Endodermal cell (in vitro differentiated cells): ENCODE results near the gene HELB. TPM values are rescaled to one million over a fixed set of nuclear protein-coding genes. Genes with fewer than 3 reads are reported as not detected.

Source experiments
- DNase-seq: peaks from one replicate; pipeline ENCODE4 v3.0.0-alpha.2; 2017
- H3K27ac ChIP-seq: 2 replicates; pipeline ENCODE4 v1.5.1; 2013; ENCODE audit warnings: mild to moderate bottlenecking, low read depth, low read length, moderate library complexity
- H3K27me3 ChIP-seq: 2 replicates; pipeline ENCODE4 v1.6.1; 2013; ENCODE audit warnings: mild to moderate bottlenecking, low read length, moderate library complexity; ENCODE audit not compliant: insufficient read depth, control insufficient read depth, poor library complexity, severe bottlenecking
- H3K36me3 ChIP-seq: 2 replicates; pipeline ENCODE4 v1.7.0; 2013; ENCODE audit warnings: mild to moderate bottlenecking, low read length, moderate library complexity; ENCODE audit not compliant: control insufficient read depth, insufficient read depth
- H3K4me1 ChIP-seq: one replicate; pipeline ENCODE4 v1.7.0; 2013; ENCODE audit warnings: low read length; ENCODE audit not compliant: control insufficient read depth, insufficient read depth
- H3K4me3 ChIP-seq: 2 replicates; pipeline ENCODE4 v1.5.1; 2013; ENCODE audit warnings: mild to moderate bottlenecking, low read length, moderate library complexity
- H3K9ac ChIP-seq: 2 replicates; pipeline ENCODE4 v1.6.1; 2013; ENCODE audit warnings: mild to moderate bottlenecking, low read length, moderate library complexity; ENCODE audit not compliant: poor library complexity, severe bottlenecking; ENCODE audit errors: extremely low read depth
- H3K9me3 ChIP-seq: 2 replicates; pipeline ENCODE4 v1.6.1; 2013; ENCODE audit warnings: mild to moderate bottlenecking, low read length, moderate library complexity; ENCODE audit not compliant: control insufficient read depth
- H3K27ac Mint-ChIP-seq: 2 replicates; pipeline ENCODE4 v1.8.0; 2020; ENCODE audit warnings: mixed read lengths
- H3K27me3 Mint-ChIP-seq: 2 replicates; pipeline ENCODE4 v1.8.0; 2021; ENCODE audit warnings: mild to moderate bottlenecking, mixed read lengths; ENCODE audit not compliant: insufficient read depth
- H3K36me3 Mint-ChIP-seq: 2 replicates; pipeline ENCODE4 v1.8.0; 2020; ENCODE audit warnings: low read depth, mixed read lengths
- H3K4me1 Mint-ChIP-seq: 2 replicates; pipeline ENCODE4 v1.8.0; 2020; ENCODE audit warnings: mixed read lengths
- H3K4me3 Mint-ChIP-seq: 2 replicates; pipeline ENCODE4 v1.8.0; 2020; ENCODE audit warnings: mild to moderate bottlenecking, moderate library complexity, mixed read lengths
- H3K9me3 Mint-ChIP-seq: 2 replicates; pipeline ENCODE4 v1.8.0; 2020; ENCODE audit warnings: mild to moderate bottlenecking, mixed read lengths
- WGBS, 2 experiments: methylation state at CpG; one replicate each; pipeline versions ENCODE4 v1.1.5 to v1.1.7; 2013; ENCODE audit warnings: missing lambda C conversion rate in 2 of 2, mixed read lengths in 1 of 2; ENCODE audit not compliant: insufficient coverage in 1 of 2, insufficient read length in 1 of 2; 5-methylcytosine and 5-hydroxymethylcytosine counted together
- total RNA-seq, 2 donors: library from RNA; stranded (reverse); fragmentation: NEBNext Ultra II Directional in 1 of 2; extraction: Animal tissue kit (Norgen Biotek cat#: 25700) in 1 of 2; gene quantifications; 2 replicates in 1 of 2; 3 replicates in 1 of 2; pipeline ENCODE4 v1.2.1, GENCODE V29; 2021
- TF ChIP-seq, protein P1 (sequence below): fragments of 200-600 bp; sonication (generic); conservative IDR thresholded peaks from 2 replicates; pipeline ENCODE4 v1.5.0; 2021; ENCODE audit warnings: antibody characterized with exemption, mild to moderate bottlenecking

The HELB gene
- total RNA-seq, 2 donors from 2014 or later = 6.2 to 11.0 TPM

DNA sequence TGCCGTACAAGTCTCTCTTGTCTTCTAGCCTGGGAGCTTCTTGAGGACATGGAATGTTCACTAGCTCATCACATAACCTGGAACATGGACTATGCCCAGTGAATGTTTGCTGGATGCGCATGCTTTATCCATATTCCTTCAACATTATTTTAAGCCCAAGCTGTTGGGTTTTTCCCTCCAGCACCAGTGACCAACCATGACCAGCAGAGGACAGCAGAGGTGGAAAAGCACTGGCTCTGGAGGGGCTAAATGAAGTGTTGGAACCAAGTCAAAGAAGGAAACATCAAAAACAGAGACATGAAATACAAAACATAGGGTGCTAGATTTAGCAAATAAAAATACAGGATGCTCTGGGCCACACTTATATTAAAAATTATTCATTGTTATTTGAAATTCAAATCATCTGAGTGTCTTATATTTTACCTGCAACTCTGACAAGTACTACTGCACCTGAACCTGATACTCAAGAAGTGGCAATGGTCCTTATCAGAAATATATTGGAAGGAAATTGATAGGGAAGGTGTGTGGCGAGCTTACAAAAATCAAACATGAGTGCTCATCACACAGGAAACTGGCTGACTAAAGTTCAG lies 23.1 kb upstream of the HELB start:
- H3K9me3 Mint-ChIP-seq = peaks cover 8% of the 10 kb centered on the region
- no peaks in the 10 kb centered on the region for H3K36me3 Mint-ChIP-seq
- H3K27me3 ChIP-seq = no peaks in the 10 kb centered on the region
- H3K27me3 Mint-ChIP-seq = no peaks in the 10 kb centered on the region
- H3K4me1 ChIP-seq = peaks cover 4% of the 10 kb centered on the region
- DNase-seq = peak; percentile 80
- H3K4me3 Mint-ChIP-seq = no peak overlapping the region
- H3K4me3 ChIP-seq = no peak overlapping the region
- H3K27ac ChIP-seq = no peak overlapping the region
- H3K27ac Mint-ChIP-seq = no peak overlapping the region
- H3K9ac ChIP-seq = no peak overlapping the region
- H3K4me1 Mint-ChIP-seq = no peaks in the 10 kb centered on the region
- peaks cover 5% of the 10 kb centered on the region for H3K9me3 ChIP-seq
- TF ChIP-seq, protein P1, sequence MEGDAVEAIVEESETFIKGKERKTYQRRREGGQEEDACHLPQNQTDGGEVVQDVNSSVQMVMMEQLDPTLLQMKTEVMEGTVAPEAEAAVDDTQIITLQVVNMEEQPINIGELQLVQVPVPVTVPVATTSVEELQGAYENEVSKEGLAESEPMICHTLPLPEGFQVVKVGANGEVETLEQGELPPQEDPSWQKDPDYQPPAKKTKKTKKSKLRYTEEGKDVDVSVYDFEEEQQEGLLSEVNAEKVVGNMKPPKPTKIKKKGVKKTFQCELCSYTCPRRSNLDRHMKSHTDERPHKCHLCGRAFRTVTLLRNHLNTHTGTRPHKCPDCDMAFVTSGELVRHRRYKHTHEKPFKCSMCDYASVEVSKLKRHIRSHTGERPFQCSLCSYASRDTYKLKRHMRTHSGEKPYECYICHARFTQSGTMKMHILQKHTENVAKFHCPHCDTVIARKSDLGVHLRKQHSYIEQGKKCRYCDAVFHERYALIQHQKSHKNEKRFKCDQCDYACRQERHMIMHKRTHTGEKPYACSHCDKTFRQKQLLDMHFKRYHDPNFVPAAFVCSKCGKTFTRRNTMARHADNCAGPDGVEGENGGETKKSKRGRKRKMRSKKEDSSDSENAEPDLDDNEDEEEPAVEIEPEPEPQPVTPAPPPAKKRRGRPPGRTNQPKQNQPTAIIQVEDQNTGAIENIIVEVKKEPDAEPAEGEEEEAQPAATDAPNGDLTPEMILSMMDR = peak; percentile 81
- WGBS, 2 experiments = 60 to 64% methylated on average over 2 to 3 of the region's 3 CpGs
- H3K36me3 ChIP-seq = no peaks in the 10 kb centered on the region

DNA sequence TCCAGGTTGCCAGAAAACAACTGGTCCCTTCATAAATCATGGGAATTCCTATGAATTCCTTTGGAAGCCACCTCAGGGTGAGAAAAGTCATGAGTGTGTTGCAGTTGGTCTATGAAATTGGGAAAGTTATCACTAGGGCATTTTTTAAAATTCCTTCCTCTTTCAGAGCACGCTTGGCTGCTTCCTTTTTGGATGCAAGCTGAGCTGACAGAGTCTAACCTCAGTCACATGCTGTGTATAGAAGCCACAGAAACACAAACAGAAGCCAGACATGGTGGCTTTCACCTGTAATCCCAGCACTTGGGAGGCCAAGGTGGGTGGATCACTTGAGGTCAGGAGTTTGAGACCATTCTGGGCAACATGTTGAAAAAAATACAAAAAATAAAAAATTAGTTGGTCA lies 21.7 kb upstream of the HELB start:
- Histone ChIP-seq H3K36me3 (no peaks in the 10 kb centered on the region), H3K27me3 (no peaks in the 10 kb centered on the region), H3K9me3 (peaks cover 5% of the 10 kb centered on the region), H3K9ac (no peak overlapping the region), H3K27ac (no peak overlapping the region), H3K4me3 (no peak overlapping the region), H3K4me1 (peaks cover 4% of the 10 kb centered on the region)
- H3K27ac Mint-ChIP-seq = no peak overlapping the region
- H3K36me3 Mint-ChIP-seq = no peaks in the 10 kb centered on the region
- no peaks in the 10 kb centered on the region for H3K4me1 Mint-ChIP-seq
- H3K4me3 Mint-ChIP-seq = no peak overlapping the region
- peaks cover 8% of the 10 kb centered on the region for H3K9me3 Mint-ChIP-seq
- TF ChIP-seq, protein P1 = no peak
- WGBS, 2 experiments = 82% methylated on average over 1 of the region's 1 CpG; no CpG with 5 or more reads in 1 of the 2 experiments
- no peaks in the 10 kb centered on the region for H3K27me3 Mint-ChIP-seq
- DNase-seq = no peak

DNA sequence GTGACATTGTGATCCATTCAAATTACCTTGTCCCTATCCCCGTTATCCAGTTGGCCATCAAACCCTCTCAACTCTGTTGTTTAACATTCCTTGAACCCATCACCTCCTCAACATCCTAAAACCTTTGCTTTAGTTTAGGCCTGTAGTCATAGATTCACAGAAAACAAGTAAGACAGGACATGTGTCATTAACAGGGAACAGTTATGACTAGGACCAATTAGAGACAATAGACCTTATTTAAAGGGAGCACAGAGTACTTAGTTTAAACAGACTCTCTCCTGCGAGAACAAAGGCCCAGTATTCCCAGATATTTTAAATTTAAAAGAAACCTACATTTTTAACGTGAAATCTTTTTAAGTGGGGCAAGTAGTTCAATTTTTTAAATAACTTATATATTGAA lies 20.0 kb upstream of the HELB start:
- Mint-ChIP-seq H3K4me1 (no peaks in the 10 kb centered on the region), H3K27ac (no peak overlapping the region), H3K9me3 (peaks cover 8% of the 10 kb centered on the region), H3K4me3 (no peak overlapping the region), H3K36me3 (no peaks in the 10 kb centered on the region), H3K27me3 (no peaks in the 10 kb centered on the region)
- H3K4me3 ChIP-seq = no peak overlapping the region
- no peaks in the 10 kb centered on the region for H3K4me1 ChIP-seq
- H3K9me3 ChIP-seq = peaks cover 5% of the 10 kb centered on the region
- WGBS, 2 experiments = 87% methylated on average over 2 of the region's 3 CpGs; no CpG with 5 or more reads in 1 of the 2 experiments
- no peaks in the 10 kb centered on the region for H3K27me3 ChIP-seq
- no peak overlapping the region for H3K27ac ChIP-seq
- no peak overlapping the region for H3K9ac ChIP-seq
- TF ChIP-seq, protein P1 = no peak
- DNase-seq = no peak
- no peaks in the 10 kb centered on the region for H3K36me3 ChIP-seq
